GM23338 (cell line): Measurements from ENCODE around the gene SMOC1. TPM values are rescaled to one million over a fixed set of nuclear protein-coding genes. Genes with fewer than 3 reads are reported as not detected.

ENCODE experiments used
- CREB1 ChIP-seq: fragments of 250-450 bp; sonication (Bioruptor Pico); IDR thresholded peaks from 2 replicates; pipeline ENCODE4 v1.5.0; 2020; ENCODE audit warnings: low read depth, mild to moderate bottlenecking, moderate library complexity
- ETS1 ChIP-seq: IDR thresholded peaks from 2 replicates; pipeline ENCODE4 v1.6.1; 2016; ENCODE audit warnings: antibody characterized with exemption
- EZH2 ChIP-seq: fragments of 200-600 bp; sonication (generic); IDR thresholded peaks from one replicate; pipeline ENCODE4 v1.8.0; 2017; ENCODE audit warnings: antibody characterized with exemption, mild to moderate bottlenecking, low read depth; ENCODE audit not compliant: unreplicated experiment
- EZH2phosphoT487 ChIP-seq: fragments of 200-600 bp; sonication (generic); IDR thresholded peaks from one replicate; pipeline ENCODE4 v1.8.1; 2018; ENCODE audit warnings: antibody characterized with exemption; ENCODE audit not compliant: unreplicated experiment
- JUNB ChIP-seq: IDR thresholded peaks from one replicate; pipeline ENCODE4 v1.6.1; 2016; ENCODE audit warnings: antibody characterized with exemption; ENCODE audit not compliant: unreplicated experiment
- NANOG ChIP-seq: IDR thresholded peaks from 2 replicates; pipeline ENCODE4 v1.6.1; 2016; ENCODE audit warnings: antibody characterized with exemption, borderline replicate concordance
- POLR2AphosphoS5 ChIP-seq: IDR thresholded peaks from 2 replicates; pipeline ENCODE4 v1.6.1; 2016; ENCODE audit warnings: antibody characterized with exemption, low read depth
- STAT1 ChIP-seq: IDR thresholded peaks from one replicate; pipeline ENCODE4 v1.6.1; 2016; ENCODE audit warnings: antibody characterized with exemption; ENCODE audit not compliant: unreplicated experiment
- ZNF114 ChIP-seq: fragments of 250-450 bp; sonication (Bioruptor Pico); IDR thresholded peaks from 2 replicates; pipeline ENCODE4 v1.5.0; 2020; ENCODE audit warnings: mild to moderate bottlenecking, moderate library complexity
- ZNF331 ChIP-seq: fragments of 250-450 bp; sonication (Bioruptor Pico); IDR thresholded peaks from 2 replicates; pipeline ENCODE4 v1.5.0; 2020; ENCODE audit warnings: low read depth, mild to moderate bottlenecking, moderate library complexity
- ZNF462 ChIP-seq: fragments of 250-450 bp; sonication (Bioruptor Pico); IDR thresholded peaks from 2 replicates; pipeline ENCODE4 v1.5.0; 2020; ENCODE audit warnings: mild to moderate bottlenecking, moderate library complexity
- polyA plus RNA-seq: library from polyadenylated mRNA; unstranded; fragments of >200 nt; fragmentation: Nextera tagmentation; extraction: Ambion mirVana; gene quantifications from 2 replicates; pipeline ENCODE4 v1.2.1, GENCODE V29; 2016
- total RNA-seq: library from RNA; depleted of rRNA; stranded (reverse); fragments of >200 nt; shearing (Covaris generic); gene quantifications from 2 replicates; pipeline ENCODE4 v1.2.3, GENCODE V29; 2014

Gene SMOC1
- total and polyA plus RNA-seq, 2 experiments from 2014 or later = 0.79 to 1.6 TPM

- no peak for TF ChIP-seq ZNF462 (CRISPR knock-in tag)
- no peak for TF ChIP-seq POLR2AphosphoS5
- no peak for TF ChIP-seq CREB1 (CRISPR knock-in tag)
- TF ChIP-seq NANOG = no peak
- no peak for TF ChIP-seq ZNF114 (CRISPR knock-in tag)
- no peak for TF ChIP-seq EZH2phosphoT487
- no peak for TF ChIP-seq STAT1
- no peak for TF ChIP-seq JUNB
- TF ChIP-seq EZH2 = no peak
- TF ChIP-seq ZNF331 (CRISPR knock-in tag) = no peak
- TF ChIP-seq ETS1 = no peak
Measured at GRCh38 chr14:69850736-69851112, 28.5 kb upstream of the SMOC1 start (continued).
